ENCODE results near the gene HHIPL1.

DNA sequence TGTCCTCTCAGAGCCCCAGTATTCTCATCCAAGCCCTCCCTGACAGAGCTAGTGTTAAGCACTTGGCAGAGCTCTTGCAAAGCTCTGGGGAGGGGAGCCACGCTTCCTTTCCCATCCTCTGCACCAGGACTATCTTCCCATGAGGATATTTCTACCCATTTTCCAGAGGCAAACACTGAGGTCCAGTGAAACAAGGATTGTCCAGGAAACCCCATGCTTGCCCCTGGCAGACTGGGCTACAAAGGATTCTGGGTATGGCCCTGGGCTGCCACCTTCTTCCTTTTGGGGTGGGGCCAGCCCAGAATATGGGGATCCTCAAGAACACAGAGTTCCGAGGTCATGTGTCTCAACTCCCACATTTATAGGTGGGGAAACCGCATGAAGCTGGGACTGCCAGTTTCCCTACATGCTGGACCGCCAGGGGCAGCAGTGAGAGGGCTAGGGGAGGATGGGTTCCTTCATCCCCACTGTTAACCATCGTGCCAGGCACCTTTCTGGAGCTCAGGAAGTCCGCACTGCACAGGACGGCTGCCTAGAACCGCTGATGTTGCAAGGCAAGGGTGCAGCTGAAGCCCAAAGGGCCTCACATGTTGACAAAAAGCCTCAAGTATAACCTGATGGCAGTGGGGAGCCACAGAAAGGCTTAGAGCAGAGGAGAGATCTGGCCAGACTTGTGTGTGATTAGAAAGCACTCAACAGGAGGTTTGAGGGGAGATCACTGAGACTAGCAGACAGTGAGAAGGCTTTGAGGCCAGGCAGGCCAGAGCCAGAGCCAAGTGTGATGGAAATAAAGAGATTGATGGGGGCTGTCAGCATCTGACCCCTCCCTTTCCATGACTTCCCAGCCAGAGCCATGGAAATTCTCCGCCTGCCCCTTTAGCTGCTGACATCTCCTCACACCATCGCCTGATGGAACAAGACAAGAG, 35.4 kb upstream of the HHIPL1 start:
- TF ChIP-seq, protein P1, sequence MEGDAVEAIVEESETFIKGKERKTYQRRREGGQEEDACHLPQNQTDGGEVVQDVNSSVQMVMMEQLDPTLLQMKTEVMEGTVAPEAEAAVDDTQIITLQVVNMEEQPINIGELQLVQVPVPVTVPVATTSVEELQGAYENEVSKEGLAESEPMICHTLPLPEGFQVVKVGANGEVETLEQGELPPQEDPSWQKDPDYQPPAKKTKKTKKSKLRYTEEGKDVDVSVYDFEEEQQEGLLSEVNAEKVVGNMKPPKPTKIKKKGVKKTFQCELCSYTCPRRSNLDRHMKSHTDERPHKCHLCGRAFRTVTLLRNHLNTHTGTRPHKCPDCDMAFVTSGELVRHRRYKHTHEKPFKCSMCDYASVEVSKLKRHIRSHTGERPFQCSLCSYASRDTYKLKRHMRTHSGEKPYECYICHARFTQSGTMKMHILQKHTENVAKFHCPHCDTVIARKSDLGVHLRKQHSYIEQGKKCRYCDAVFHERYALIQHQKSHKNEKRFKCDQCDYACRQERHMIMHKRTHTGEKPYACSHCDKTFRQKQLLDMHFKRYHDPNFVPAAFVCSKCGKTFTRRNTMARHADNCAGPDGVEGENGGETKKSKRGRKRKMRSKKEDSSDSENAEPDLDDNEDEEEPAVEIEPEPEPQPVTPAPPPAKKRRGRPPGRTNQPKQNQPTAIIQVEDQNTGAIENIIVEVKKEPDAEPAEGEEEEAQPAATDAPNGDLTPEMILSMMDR (IDR thresholded peaks at IDR 0.05; ENCODE audit: borderline replicate concordance, extremely low read depth, low read length, poor library complexity, severe bottlenecking), result peak; percentile 37
- no peak for TF ChIP-seq EZH2 (IDR thresholded peaks at IDR 0.05; ENCODE audit: borderline replicate concordance, low read depth, low read length, severe bottlenecking)
